KMS-11 (cell line): Measurements from ENCODE around the gene STUM.

Experiments
- H2AFZ ChIP-seq: fragments of 200-600 bp; sonication (generic); 2 replicates; pipeline ENCODE4 v1.6.1; 2016; ENCODE audit warnings: antibody characterized with exemption, mixed run types, low read depth
- H3K27ac ChIP-seq: fragments of 200-600 bp; sonication (generic); 2 replicates; pipeline ENCODE4 v1.6.1; 2016; ENCODE audit warnings: mild to moderate bottlenecking, mixed run types
- H3K27me3 ChIP-seq: fragments of 200-600 bp; sonication (generic); 2 replicates; pipeline ENCODE4 v1.6.1; 2017; ENCODE audit warnings: mild to moderate bottlenecking, low read depth, mixed run types, moderate library complexity; ENCODE audit not compliant: insufficient read depth
- H3K36me3 ChIP-seq: fragments of 200-600 bp; sonication (generic); 2 replicates; pipeline ENCODE4 v1.6.1; 2017; ENCODE audit warnings: mild to moderate bottlenecking, mixed run types; ENCODE audit not compliant: insufficient read depth
- H3K4me1 ChIP-seq: fragments of 200-600 bp; sonication (generic); 2 replicates; pipeline ENCODE4 v1.6.1; 2016; ENCODE audit warnings: mild to moderate bottlenecking, low read depth, mixed run types; ENCODE audit not compliant: poor library complexity, severe bottlenecking
- H3K4me2 ChIP-seq: fragments of 200-600 bp; sonication (generic); 2 replicates; pipeline ENCODE4 v1.7.0; 2016; ENCODE audit warnings: mild to moderate bottlenecking, mixed run types
- H3K4me3 ChIP-seq: fragments of 200-600 bp; sonication (generic); IDR thresholded peaks from 2 replicates; pipeline ENCODE4 v1.6.1; 2017; ENCODE audit warnings: low read depth, low read length, mixed read lengths; ENCODE audit not compliant: insufficient read depth
- H3K79me2 ChIP-seq: fragments of 200-600 bp; sonication (generic); 2 replicates; pipeline ENCODE4 v1.6.1; 2016; ENCODE audit warnings: low read depth, mixed run types; ENCODE audit not compliant: insufficient read depth
- H3K9ac ChIP-seq: fragments of 200-600 bp; sonication (generic); 2 replicates; pipeline ENCODE4 v1.6.1; 2016; ENCODE audit warnings: mild to moderate bottlenecking, mixed run types
- H4K20me1 ChIP-seq: fragments of 200-600 bp; sonication (generic); 2 replicates; pipeline ENCODE4 v1.6.1; 2016; ENCODE audit warnings: mild to moderate bottlenecking, mixed run types; ENCODE audit not compliant: insufficient read depth
- TF ChIP-seq, protein P1 (sequence below): fragments of 200-600 bp; sonication (generic); conservative IDR thresholded peaks from 2 replicates; pipeline ENCODE4 v1.6.1; 2017; ENCODE audit warnings: low read depth, mild to moderate bottlenecking, antibody characterized with exemption, low read length, moderate library complexity, mixed read lengths

The STUM gene

DNA sequence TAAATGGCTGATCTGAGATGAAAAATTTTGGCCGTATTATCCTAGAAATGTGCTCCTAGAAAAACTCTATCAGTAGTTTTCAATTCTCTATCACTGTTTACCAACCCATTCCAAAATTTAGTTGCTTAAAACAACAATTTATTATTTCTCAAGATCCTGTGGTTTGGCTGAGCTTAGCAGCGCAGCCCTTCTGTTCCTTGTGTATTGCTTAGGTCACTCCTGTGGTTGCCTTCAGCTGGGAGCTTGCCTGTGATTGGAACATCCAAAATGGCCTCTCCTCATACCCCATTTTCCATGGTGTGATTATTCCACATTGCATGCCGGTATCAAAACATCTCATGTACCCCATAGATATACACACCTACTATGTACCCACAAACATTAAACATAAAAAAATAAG is 22.8 kb upstream of the STUM start:
- Histone ChIP-seq H3K4me2 (no peak overlapping the region), H3K36me3 (no peaks in the 10 kb centered on the region), H3K27ac (no peak overlapping the region), H3K4me3 (no peak overlapping the region), H3K79me2 (no peaks in the 10 kb centered on the region), H4K20me1 (no peaks in the 10 kb centered on the region), H2AFZ (no peak overlapping the region), H3K9ac (no peak overlapping the region), H3K4me1 (no peaks in the 10 kb centered on the region), H3K27me3 (no peaks in the 10 kb centered on the region)
- TF ChIP-seq, protein P1, sequence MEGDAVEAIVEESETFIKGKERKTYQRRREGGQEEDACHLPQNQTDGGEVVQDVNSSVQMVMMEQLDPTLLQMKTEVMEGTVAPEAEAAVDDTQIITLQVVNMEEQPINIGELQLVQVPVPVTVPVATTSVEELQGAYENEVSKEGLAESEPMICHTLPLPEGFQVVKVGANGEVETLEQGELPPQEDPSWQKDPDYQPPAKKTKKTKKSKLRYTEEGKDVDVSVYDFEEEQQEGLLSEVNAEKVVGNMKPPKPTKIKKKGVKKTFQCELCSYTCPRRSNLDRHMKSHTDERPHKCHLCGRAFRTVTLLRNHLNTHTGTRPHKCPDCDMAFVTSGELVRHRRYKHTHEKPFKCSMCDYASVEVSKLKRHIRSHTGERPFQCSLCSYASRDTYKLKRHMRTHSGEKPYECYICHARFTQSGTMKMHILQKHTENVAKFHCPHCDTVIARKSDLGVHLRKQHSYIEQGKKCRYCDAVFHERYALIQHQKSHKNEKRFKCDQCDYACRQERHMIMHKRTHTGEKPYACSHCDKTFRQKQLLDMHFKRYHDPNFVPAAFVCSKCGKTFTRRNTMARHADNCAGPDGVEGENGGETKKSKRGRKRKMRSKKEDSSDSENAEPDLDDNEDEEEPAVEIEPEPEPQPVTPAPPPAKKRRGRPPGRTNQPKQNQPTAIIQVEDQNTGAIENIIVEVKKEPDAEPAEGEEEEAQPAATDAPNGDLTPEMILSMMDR, result no peak

- Histone ChIP-seq H3K4me3 (no peak overlapping the region), H3K9ac (no peak overlapping the region), H3K27ac (no peak overlapping the region), H3K4me2 (no peak overlapping the region), H2AFZ (no peak overlapping the region), H3K79me2 (no peaks in the 10 kb centered on the region), H3K27me3 (no peaks in the 10 kb centered on the region), H3K36me3 (no peaks in the 10 kb centered on the region), H4K20me1 (no peaks in the 10 kb centered on the region), H3K4me1 (no peaks in the 10 kb centered on the region)
- TF ChIP-seq, protein P1, result no peak
These were observed 21.6 kb upstream of the STUM start for GRCh38 chr1:226526801-226527595.

- Histone ChIP-seq H3K27me3 (no peaks in the 10 kb centered on the region), H4K20me1 (no peaks in the 10 kb centered on the region), H3K4me1 (no peaks in the 10 kb centered on the region), H3K9ac (no peak overlapping the region), H3K4me2 (no peak overlapping the region), H2AFZ (no peak overlapping the region), H3K79me2 (no peaks in the 10 kb centered on the region), H3K4me3 (no peak overlapping the region), H3K27ac (no peak overlapping the region), H3K36me3 (no peaks in the 10 kb centered on the region)
- TF ChIP-seq, protein P1, result no peak
These were observed 18.7 kb upstream of the STUM start for GRCh38 chr1:226529891-226530290.

DNA sequence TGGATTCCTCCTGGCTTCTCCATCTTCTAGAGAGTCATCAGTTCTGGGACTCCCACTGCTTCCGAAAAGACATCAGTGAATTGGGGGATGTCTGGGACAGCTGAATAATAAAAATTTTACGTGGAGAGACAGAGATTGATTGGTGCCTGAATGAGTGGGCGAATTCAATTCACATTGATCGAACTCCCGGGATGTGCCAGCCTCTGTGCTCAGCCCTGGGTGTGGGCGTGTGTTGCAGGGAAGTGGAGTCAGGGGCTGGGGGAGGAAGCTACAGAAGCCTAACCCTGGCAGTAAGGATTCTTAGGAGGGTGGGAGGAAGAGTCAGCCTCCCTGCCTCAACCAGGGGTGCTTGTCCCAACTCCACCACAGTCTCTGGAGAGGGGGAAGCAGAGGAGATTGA is 18.0 kb upstream of the STUM start:
- H4K20me1 ChIP-seq, result no peaks in the 10 kb centered on the region
- TF ChIP-seq, protein P1, result no peak
- H3K9ac ChIP-seq, result no peak overlapping the region
- no peak overlapping the region for H3K27ac ChIP-seq
- H3K79me2 ChIP-seq, result no peaks in the 10 kb centered on the region
- H3K36me3 ChIP-seq, result no peaks in the 10 kb centered on the region
- no peaks in the 10 kb centered on the region for H3K4me1 ChIP-seq
- H3K27me3 ChIP-seq, result no peaks in the 10 kb centered on the region
- no peak overlapping the region for H3K4me3 ChIP-seq
- no peak overlapping the region for H2AFZ ChIP-seq
- no peak overlapping the region for H3K4me2 ChIP-seq
